GM18868 (cell line): ENCODE measurements around the gene PLEKHA6.

Experiments used
- ATAC-seq: cut with Tn5 transposase; IDR thresholded peaks from one replicate; pipeline ENCODE4 v1.9.1; 2021; ENCODE audit warnings: mild to moderate bottlenecking, moderate library complexity; ENCODE audit not compliant: unreplicated experiment

The PLEKHA6 gene

DNA sequence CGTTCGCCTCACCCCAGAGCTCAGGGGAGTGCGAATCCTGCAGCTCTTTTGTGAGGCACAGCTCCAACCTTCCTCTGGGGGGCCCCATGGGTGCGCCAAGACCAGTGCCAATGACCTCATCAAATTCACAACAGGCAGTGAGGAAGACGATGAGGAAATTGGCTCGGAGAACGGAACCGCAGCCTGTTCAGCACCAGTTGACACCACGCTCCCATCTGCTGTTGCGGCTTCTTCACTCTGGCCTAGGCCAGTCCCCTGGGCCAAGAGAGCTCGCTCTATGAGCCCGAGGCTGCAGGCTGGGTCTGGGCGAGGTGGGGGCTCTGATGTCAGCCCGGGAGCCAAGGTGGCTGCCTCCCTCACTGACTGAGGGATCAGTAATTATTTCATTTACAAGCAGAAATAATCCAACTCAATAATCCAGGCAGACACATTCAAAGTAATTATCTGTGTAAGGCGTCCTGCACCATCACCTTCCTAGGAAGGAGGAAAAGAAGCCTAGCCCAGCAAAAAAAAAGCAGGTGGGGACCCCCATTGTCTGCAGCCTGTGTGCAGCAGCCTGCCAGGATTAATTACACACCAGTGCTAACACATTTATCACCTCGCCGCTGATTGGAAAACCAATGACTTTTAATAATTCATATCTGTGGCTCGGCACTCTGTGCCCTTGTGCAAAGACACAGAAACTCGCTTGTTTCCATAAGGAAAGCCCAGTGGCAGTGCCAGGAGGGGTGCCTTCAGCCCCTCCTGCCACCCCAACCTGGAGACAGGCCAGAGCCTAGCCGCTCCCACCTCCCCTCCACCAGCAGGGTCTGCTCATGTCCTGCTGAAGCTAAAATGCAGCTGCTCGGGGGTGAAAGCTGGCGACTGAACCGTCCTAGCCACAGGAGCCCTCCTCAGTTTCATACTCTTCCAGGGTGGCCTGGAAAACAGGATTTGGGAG is 1.9 kb downstream of the PLEKHA6 start:
- no peak for ATAC-seq

DNA sequence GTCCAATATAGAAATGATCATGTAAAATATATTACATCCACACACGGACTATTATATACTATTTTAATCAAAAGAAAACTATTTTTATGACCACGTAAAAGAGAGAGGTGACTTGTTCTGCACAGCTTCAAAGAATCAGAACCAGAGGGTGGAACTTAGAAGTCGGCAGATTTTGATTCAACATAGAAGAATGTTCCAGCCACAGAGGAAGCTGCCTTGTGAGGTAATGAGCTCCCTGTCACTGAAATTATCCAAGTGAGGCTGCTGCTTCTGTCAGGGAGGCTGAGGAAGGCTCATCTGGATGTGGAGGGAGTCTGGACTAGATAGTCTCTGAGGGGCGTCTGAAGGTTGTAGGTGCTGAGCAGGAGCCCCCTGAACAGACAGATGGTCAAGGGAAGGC is 2.7 kb downstream of the PLEKHA6 start:
- no peak for ATAC-seq

DNA sequence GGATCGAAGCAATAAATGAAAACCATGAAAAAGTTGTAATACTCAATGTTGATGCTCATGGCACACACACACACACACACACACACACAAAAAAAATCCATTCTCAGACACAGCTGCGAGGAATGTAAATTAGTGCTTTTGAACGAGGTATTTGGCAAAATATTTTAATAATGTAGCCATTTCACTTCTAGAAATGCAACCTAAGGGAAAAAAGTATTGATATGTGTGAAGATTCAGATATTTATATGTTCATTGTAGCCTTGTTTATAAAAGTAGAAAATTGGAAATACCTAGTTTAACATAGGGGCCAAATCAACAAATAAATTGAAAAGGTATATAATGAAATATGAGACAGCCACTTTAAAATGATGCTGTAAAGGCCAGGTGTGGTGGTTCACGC is 3.8 kb downstream of the PLEKHA6 start:
- ATAC-seq = no peak

DNA sequence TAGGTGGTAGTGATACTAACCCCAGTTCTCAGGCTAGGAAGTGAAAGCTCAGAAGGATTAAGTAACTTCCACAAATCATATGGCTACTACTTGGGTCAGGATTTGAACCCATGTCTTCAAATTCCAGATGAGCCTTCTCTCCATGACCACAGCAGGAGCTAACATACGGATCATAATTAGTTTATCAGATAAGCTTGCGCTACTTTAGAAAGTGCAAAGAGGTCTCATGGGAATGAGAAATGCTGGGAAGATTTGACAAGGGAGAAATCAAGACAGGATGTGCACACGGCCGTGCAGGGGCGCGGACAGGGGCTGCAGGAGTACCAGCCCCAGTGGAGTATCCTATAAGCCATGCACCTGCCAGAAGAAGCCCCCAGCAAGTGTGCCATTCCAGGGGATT is 5.2 kb downstream of the PLEKHA6 start:
- no peak for ATAC-seq

DNA sequence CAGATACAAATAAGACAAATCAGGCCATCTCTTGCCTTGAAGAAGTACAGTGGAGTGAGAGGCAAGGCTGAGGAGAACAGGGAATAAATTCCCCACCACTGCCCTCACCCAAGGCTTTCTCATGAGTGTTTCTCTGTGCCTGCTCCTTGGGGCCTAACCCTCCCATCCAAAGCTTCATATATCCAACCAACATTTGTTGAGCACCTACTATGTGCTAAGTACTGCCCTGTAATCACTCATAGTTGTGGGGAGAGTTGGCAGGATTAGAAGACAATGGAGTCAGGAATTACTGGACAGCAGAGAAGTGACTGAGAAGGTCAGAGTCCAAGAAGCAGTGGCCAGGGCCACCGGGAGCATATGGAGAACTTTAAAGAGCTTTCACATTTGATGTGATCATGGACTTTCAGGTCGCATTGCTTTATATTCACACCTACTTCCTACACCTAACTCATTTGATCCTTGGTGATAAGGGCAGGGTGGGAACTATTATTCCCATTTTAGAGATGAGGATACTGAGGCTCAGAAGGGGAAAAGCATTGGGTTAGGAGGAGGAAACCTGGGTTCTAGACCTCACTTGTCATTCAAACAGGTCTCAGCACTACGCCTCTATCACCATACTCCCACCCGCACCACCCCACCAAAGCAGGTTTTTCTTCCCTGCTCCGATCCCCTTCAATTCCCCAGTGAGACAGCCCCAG is 6.4 kb downstream of the PLEKHA6 start:
- ATAC-seq = no peak

DNA sequence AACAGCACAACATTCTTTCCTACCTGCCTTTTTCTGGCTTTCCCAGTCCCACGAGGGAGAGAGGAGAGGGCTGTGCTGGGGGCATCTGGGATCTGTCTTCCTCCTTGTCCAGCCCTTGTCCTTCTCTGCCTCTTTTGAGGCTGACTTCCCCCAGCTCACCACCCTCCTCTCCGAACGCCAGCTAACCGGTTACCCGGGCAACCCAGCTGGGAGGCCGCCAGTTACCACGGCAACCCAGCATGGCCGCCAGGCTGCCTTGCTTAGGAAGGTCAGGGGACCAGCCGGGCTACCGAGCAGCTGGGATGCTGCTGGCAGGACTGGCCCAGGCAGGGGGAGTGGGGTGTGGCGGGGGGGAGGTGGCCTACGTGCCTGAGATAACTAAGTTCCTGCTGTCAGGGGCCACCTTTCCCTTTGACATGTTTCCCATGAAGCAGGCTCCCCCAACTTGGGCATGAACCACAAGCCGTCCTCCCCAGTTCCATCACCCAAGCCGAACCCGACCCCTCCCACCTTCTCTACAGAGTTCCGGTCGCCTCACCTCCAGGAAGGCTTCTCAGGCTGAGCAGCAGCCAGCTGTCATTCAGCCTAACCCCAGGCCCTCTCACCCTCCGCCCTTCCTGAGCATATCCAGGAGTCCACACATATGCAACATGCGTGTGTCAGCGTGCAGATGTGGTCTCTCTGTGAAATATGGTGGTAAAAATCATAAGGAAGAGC is 8.7 kb downstream of the PLEKHA6 start:
- ATAC-seq = no peak

DNA sequence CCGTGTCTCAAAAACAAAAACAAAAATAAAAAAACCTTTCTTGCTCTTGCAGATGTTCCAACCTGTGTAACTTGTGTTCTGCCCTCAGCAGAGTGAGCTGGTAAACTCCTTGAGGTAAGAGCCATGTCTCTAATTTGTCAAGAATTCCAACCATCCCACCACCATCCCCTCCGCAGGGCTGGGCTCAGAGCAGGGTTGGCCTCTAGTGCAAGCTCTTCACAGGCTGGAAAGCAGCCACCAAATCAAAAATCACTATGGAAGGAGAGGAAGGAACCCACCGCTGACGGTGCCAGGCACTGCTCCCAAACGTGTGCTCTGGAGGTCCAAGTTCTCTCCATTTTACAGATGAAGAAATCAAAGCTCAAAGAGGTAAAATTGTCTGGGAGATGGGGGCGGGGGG is 9.4 kb downstream of the PLEKHA6 start:
- ATAC-seq = no peak

DNA sequence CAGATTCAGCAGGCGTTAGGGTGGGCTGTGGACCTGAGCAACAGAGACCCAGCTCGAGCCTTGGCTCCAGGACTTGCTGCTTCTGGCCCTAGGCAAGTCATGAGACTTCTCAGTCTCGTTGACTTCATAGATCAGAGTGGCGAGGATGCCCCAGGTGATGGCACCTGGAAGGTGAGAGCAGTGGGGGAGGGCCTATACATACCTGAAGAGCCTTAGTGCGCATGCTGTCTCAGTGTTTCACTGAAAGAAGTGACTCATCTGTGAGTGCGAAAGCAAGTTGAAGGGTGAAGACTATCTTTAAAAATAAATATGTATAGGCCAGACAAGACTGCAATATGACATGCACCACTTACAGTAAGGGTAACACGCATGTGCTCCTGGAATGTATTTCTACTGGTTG is 10.1 kb downstream of the PLEKHA6 start:
- no peak for ATAC-seq

DNA sequence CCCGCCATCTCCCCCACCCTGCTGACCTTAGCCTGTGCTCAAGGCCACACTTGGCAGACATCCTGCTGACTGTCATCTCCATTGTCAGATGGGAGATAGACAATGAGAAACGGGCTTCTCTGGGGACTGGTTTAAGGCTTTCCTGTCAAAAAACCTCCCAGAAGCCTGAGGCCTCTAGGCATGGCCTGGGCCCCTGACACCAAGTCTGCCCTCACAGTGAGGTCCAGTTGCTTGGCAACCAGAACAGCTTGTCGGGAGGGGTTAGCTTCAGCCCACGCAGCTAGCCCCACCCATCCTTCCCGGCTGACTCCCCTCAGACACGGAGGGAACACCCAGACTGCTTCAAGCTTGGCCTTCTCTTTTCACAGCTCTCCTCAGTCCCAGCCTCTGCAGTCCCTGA is 11.0 kb downstream of the PLEKHA6 start:
- no peak for ATAC-seq

DNA sequence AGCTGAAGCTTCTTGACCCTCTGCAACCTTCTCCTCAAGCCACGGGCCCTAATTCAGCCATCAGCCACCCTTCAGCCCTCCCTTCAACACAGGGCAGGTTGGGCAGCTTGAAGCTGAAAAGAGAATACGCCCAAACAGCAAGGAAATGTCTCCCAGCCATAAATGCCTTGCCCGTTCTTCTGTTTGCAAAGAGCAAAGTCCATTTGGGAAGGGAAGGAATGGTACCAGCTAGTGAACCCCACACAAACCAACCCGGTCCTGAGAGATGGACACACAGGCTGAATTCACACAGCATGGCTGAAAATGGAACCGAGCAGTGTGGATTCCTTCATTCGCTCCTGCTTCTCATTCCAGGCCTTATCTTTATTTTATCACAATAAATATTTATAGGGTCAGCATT is 11.5 kb downstream of the PLEKHA6 start:
- no peak for ATAC-seq

DNA sequence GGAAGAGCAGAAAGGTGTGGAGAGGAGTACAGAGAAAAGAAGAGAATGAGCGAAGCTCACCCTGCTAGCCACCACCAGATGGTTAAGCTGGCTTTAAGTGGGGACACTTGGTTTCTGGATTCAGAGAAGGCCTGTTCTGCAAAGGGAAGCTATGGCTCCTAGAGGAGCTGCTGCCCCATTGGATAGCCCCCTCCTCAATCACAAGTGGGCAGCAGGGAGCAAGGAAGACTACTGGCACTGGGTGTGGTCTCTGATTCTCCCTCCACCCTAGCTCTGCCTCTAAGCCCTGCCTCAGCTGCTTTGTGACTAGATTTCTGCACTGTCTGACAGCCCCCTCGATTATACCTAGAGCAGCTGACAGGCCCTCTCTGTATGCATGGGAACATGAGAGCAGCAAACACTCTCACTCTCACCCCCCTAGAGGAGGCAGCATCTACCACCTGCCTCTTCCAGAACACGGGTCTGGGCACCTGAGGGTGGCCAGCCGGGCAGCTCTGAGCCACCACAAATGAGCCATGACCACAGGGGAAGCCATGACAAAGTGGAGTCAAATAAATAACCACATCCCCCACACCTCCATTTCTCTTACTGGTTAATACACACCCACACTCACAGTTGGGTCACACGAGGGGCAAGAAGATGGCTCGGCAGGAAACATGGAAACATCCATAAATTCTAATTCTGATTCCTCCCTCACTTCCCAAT is 13.6 kb downstream of the PLEKHA6 start:
- no peak for ATAC-seq

DNA sequence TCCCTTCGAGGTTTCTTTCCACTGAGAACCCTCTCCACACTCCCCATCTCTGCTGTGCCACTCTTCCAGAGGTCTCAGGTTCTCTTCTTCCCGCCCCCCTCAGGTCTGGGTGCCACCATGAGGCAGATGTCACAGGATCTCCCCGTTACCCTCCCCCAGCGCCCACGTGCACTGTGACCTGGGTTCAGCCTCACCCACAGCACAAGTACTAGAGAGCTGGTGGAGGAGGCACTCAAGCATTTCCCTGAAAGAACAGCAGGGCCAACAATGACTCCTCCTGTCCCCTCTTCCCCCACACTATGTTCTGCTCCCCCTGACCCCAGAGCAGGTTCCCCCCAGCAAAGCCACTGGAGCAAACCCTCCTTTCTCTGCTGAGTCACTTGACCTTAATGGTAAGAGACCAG is 14.3 kb downstream of the PLEKHA6 start:
- no peak for ATAC-seq

DNA sequence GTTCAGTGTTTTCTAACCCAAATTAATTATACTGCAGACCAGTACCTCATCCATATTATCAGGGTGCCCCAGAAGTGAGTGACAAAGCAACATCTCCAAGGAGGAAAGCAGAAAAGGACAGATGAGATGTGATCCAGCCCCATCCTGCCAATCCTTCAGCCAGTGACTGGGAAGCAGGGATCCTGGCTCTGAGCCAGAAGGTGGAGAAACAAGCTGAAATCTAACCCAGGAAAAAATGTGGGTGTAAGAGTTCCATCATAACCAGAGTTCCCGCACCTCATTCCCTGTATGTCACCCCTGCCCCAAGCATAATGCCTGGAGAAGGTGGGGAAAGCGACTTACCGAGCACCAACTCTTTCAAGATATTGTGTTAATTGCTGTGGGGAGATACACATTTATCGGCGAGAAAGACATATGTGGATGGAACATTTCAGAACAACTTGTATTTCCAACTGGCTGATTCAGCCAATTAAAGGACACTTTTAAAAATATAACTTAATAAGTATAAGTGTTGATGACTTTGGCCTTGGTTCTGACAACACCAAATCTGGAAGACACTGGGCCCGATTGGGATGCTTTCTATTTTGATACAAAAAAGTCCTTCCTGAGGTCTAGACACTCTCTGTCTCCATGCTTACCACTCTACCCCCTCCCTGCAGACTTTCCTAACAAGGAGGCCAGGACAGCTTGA is 14.9 kb downstream of the PLEKHA6 start:
- no peak for ATAC-seq

DNA sequence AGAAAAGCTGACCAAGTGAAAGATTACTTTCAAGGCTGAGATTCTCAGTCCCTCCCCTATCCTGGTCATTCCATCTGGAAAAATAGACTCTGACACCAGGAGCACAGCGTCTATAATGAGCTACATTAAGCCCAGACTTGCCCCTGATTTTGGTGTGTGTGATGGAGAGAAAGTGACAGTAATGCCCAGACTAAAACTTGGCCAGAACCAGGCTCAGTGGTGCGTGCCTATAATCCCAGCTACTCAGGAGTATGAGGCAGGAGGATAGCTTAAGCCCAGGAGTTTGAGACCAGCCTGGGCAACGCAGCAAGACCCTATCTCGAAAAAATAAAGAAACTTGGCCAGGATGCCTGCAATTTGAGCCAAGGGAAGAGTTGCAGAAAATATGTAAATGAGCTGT is 15.9 kb downstream of the PLEKHA6 start:
- ATAC-seq = no peak

DNA sequence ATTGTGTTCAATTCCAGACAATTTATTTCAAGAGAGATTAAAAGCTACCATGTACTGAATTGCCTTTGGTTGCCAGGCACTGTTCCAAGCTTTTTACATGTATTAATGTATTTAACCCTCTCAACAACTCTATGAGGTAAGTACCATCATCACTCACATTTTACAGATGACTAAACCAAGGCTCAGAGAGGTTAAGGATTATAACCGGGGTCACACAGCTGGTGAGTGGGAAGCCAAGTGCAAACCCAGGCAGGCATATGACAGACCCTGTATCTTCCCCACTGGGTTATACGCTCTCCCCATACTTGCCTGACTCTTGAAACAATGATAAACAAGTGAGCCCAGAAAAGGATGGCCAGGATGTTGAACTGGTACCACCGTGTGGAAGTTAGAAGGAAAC is 16.5 kb downstream of the PLEKHA6 start:
- no peak for ATAC-seq

DNA sequence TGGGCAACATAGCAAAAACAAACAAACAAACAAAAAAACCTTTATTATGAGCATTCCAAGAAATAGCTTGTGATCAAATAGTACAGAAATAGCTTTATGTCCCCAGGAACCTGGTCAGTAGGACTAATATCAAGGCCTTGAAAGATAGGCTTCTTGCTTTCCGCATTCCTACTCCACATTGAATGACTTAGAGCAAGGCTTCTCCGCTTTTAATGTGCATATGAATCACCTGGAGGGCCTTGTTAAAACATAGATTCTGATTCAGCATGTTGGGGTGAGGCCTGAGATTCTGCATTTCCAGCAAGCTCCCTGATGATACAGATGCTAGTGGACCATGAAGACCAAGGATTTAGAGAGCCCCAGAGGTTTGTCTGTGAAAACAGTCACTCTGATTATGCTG is 17.4 kb downstream of the PLEKHA6 start:
- ATAC-seq = no peak

DNA sequence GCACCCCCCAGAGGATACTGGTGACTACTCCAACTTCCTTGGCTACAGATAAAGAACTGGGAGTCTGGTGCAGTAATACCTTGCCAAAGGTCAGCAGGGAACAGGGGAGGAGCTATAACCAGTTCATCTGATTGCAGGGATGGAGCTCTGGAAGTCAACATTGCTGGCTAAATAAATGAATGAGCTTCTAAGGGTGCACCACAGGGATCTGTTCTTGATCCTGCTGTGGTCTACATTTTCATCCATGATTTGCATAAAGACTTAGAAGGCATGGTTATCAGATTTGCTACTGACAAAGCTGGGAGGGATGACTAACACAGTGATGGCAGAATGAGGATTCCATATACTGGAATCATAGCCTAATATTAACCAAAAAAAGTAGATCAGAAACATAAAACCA is 18.3 kb downstream of the PLEKHA6 start:
- ATAC-seq = no peak

DNA sequence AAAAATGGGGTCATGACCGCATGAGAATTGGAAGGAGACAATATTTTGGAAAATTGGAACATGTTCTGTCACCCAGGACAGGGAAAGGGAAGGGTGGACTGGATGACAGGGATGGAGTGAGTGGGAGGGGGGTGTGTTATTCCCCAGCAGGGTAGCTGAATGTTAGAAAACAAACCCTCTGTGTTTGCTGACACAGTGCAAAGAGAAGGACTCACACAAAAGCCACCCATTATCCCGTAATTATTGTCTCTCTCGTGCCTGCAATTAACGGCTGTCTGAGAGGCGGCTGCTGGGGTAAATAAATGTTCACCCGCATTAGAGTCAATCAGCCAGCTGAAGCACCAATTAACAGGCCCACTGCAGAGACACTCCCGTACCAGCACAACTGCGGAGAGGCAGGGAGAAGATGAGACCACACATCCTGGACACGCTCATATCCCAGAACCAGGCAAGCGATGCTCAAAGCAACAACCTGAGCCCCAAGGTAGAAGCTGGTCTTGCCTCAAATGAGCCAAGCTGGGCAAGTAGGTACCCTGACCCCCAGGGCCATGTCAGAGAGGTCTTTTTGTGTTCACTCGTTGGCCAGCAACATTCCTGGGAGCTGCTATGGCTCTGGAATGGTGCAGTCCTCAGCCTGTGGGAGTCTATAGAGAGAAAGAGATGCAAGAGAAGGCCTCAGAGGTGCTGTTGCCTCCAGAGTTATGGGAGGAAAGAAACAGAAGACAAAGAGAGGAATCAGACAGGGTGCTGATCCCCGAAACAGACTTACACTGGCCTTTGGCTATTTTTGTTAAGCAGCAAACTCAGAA is 19.4 kb downstream of the PLEKHA6 start:
- no peak for ATAC-seq

DNA sequence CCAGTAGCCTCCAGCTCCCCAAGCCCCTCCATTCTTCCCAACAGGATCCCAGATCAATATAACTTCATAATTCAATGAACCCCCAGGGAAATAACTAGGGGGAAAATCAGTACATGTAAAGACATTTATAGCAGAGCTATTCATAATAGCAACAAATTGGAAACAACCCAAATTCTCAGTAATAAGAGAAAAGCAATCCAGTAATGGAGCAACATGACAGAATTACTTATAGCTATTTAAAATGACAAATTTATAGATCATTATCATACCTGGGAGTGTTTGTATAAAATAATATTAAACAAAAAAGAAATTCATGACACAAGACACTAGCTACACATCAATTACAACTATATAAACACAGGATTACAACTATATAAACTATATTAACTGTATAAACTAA is 20.2 kb downstream of the PLEKHA6 start:
- no peak for ATAC-seq

DNA sequence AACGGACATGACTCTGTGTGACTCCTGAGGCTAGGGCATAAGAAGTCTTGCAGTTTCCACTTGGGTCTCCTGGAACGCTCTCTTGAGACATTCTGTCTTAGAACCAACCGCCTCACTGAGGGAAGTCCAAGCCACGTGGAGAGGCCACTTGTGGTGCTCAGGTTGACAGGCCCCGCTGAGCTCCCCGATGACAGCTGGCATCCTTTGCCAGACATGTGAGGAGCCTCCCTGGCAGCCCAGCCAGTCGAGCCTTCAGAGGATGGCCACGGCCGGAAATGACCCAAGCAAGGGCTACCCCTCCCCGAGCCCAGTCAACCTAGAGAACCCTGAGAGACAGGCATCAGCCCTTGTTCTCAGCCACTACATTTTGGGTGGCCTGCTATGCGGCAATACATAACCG is 20.7 kb downstream of the PLEKHA6 start:
- no peak for ATAC-seq
